ENCODE measurements around the gene TOMM5.

DNA sequence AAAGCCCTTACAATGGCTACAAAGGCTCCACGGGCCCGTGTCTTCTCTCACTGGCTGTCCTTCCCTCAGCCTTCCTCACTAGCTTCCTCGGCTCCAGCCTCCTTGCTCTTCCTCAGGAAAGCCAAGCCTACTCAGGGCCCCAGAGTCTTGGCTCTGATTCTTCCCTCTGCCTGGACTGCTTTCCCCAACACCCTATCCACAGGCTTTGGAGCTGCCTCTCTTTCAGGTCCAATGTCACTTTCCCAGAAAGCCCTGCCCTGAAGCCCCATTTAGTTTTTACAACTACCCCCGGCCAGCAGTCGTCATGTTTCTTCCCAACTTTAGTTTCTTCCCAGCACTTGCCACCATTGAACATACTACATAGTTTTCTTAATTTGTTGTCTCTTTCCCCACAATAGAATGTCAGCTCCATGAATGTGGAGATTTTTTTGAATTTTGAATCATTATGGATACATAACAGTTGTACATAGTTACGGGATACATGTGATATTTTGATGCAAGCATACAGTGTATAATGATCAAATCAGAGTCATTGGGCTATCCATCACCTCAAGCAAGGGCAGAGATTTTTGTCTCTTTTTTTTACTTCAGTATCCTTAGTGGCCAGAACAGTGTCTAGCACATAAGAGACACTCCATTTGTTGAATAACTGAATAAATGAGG, 17.5 kb upstream of the TOMM5 start:
- TF ChIP-seq, protein P1, sequence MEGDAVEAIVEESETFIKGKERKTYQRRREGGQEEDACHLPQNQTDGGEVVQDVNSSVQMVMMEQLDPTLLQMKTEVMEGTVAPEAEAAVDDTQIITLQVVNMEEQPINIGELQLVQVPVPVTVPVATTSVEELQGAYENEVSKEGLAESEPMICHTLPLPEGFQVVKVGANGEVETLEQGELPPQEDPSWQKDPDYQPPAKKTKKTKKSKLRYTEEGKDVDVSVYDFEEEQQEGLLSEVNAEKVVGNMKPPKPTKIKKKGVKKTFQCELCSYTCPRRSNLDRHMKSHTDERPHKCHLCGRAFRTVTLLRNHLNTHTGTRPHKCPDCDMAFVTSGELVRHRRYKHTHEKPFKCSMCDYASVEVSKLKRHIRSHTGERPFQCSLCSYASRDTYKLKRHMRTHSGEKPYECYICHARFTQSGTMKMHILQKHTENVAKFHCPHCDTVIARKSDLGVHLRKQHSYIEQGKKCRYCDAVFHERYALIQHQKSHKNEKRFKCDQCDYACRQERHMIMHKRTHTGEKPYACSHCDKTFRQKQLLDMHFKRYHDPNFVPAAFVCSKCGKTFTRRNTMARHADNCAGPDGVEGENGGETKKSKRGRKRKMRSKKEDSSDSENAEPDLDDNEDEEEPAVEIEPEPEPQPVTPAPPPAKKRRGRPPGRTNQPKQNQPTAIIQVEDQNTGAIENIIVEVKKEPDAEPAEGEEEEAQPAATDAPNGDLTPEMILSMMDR (IDR thresholded peaks at IDR 0.05) = no peak
- TF ChIP-seq POLR2A (IDR thresholded peaks at IDR 0.05) = no peak
- TF ChIP-seq EP300 (IDR thresholded peaks at IDR 0.05) = no peak
